HG02981 (cell line): ENCODE results near the gene TRIM47.
"Not testable (repeated sequence)": the region's sequence is repeated elsewhere in the genome, so short reads cannot be mapped to it uniquely, and the experiment has no call there.

Experiments
- ATAC-seq: cut with Tn5 transposase; IDR thresholded peaks from one replicate; pipeline ENCODE4 v1.9.1; 2021; ENCODE audit warnings: mild to moderate bottlenecking, moderate library complexity; ENCODE audit not compliant: unreplicated experiment

Gene TRIM47

DNA sequence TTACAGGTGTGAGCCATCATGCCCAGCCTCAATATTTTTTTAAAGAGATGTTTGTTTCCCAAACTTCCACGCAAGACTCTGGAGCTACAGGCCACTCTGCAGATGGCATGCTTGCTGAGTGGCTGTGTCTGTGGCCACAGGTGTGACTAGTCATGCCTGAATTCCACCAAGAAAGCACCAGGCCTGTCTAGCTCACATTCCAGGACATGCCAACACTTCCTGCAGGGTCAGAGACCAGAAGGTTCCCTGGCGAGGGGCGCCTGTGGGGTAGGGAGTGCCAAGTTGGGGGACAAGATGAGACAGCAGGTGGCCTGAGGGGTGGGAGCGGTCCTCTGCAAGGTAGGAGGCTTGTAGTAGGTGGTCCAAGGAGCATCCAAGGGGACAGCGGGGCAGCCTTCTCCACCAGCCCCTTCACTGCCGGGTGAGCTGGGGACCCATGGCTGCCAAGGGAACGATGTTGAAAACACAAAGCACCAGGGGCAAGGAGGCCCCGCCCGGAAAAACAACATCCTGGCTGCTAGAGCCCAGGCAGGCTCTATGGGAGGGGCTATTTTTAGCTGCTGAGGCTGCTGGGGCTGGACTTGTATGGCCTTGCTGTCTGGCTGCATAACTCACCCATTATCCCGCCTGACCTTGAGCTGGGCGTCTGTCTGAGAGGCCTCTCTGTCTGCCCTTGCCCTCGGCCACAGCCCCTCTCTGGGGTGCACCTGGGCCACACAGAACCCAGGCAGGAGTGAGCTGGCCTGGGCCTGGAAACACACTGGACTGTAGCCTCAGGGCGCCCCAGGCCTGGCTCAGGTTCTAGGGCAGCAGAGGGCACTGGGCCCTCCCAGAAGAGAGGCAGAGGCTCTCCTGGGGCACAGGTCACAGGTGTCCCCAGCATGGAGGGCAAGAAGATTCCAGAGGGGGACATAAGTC is 5.7 kb downstream of the TRIM47 start:
- ATAC-seq: no peak

DNA sequence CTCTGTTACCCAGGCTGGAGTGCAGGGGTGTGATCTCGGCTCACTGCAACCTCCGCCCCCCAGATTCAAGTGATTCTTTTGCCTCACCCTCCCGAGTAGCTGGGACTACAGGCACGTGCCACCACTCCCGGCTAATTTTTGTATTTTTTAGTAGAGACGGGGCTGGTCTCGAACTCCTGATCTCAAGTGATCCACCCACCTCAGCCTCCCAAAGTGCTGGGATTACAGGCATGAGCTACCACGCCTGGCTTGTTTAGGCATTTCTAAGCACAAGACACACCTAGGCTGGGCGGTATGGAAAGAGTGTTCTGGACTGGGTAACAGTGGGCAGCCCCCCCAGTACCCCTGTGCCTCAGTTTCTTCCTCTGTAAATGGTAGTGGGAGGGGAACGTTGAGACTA is 8.2 kb downstream of the TRIM47 start:
- not testable (repeated sequence) for ATAC-seq

DNA sequence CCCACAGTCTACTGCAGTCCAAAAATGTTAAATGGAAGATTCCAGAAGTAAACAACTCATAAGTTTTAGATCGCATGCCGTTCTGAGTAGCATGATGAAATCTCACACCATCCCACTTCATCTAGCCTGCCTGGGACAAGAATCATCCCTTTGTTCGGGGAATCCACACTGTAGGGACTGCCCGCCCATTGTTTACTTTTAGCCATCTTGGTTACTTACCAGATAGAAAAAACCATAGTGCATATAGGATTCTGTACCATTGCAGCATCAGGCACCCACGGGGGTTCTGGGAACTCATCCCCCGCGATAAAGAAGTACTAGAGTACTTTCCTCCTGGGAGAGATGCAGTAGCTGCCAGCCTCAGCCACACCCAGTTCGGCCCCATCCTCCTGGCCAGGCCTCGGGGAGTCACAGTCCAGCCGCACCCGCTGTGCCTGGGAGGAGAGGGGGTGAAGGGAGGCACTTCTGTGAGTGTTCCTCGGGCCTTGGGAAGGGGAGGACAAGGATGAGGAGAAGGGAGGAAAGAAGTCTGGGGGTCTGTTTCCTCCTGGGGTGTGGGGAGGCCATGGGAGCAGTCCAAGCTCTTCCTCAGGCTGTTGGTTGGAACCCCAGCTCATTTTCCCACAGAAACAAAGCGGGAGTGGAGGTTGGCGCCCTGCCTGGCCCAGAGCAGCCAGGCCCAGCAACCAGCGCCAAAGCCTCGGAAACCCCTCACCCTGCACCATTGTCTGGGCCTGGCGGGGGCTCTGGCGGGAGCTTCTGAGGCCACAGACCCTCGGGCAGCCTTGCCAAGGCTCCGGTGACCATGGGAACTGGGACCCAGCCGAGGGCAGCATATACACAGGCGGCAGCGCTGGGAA is 8.9 kb downstream of the TRIM47 start:
- ATAC-seq: no peak

DNA sequence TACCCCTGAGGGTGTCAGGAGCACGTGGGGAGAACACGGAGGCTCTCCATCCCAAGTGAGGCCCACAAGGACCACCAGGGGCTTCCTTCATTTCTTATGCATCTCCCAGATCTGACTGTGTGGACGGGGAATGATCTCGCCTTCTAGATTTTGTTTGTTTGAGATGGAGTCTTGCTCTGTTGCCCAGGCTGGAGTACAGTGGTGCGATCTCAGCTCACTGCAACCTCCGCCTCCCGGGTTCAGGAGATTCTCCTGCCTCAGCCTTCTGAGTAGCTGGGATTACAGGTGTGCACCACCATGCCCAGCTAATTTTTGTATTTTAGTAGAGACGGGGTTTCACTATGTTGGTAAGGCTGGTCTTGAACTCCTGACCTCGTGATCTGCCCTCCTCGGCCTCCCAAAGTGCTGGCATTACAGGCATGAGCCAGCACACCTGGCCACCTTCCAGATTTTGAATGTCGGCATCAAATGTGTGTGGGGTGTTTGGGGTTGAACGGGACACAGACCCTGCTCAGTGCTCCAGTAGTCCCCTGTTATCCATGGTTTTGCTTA is 9.6 kb downstream of the TRIM47 start:
- not testable (repeated sequence) for ATAC-seq

DNA sequence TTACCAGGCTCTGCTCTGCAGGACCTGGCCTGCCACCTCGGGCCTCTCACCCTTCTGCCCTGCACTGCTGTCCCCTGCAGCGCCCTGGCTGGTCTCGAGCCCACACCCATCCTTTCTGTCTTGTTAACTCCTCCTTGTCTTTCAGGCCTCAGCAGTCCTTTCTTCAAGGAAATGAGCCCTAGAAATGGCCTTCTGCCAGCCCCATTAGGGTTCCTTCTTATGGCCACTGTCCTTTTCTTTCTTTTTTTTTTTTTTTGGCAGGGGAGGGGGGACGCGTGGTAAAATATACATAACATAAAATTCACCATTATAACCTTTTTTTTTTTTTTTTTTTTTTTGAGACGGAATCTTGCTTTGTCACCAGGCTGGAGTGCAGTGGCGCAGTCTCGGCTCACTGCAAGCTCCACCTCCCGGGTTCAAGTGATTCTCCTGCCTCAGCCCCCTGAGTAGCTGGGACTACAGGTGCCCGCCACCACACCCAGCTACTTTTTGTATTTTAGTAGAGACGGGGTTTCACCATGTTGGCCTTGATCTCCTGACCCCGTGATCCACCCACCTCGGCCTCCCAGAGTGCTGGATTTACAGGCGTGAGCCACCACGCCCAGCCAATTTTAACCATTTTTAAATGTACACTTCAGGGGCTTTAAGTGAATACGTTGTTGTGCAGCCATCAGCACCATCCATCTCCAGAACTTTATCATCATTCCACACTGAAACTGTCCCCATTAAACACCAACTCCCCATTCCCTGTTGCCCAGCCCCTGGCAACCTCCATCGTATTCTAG is 12.8 kb downstream of the TRIM47 start:
- ATAC-seq: not testable (repeated sequence)

DNA sequence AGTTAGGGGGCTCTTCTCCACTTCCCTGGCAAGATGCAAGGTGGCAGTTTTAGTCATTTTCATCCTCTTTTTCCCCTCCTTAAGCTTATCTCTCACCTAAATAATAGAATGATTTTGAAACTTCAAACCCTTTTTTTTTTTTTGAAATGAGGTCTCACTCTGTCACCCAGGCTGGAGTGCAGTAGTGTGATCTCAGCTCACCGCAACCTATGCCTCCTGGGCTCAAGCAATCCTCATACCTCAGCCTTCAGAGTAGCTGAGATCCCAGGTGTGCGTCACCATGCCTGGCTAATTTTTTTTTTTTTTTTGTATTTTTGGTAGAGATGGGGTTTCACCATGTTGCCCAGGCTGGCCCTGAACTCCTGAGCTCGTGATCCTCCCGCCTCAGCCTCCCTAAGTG is 13.5 kb downstream of the TRIM47 start:
- not testable (repeated sequence) for ATAC-seq

DNA sequence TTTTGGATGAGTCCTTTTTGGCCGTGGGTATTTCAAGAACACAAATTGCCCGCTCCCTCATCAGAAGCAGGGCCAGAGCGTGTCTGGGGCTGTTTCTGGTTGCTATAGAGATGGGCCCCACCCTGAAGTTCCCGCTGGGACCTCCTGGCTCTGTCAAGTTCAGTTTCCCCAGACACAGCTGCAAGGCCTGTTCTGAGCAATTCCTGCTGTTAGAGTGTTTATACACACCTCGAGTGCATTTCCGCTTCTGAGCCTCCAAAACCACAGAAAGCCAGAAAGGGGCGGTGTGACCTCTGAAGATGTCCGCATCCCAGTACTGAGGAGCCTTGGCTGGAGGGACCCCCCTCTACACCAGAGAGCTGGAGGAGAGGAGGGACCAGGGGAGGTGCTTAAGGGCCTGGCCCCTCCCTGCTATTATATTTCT is 13.9 kb downstream of the TRIM47 start:
- ATAC-seq: peak; percentile 87

DNA sequence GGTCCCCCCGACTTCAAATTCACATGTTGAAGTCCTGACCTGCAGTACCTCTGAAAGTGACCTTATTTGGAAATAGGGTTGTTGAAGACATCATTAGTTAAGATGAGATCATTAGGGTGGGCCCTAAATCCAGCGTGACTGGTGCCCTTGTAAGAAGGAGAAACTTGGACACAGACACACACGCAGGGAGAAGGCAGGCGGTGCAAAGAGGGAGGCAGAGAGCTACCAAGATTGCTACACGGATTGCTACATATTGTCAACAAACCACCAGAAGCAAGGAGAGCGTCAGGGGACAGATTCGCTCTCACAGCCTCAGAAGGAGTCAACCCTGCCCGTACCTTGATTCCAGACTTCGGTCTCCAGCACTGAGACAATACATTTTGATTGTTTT is 16.5 kb downstream of the TRIM47 start:
- ATAC-seq: no peak

DNA sequence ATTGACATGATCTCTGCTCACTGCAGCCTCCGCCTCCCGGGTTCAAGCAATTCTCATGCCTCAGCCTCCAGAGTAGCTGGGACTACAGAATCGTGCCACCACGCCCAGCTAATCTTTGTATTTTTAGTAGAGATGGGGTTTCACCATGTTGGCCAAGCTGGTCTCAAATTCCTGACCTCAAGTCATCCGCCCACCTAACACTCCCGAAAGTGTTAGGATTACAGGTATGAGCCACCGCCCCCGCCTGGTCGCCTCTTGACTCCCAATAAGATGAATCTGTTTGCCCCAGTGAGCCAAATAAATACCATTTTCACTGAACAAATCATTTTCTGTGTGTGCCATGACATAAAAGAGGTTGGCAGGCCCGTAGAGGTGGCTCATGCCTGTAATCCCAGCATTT is 19.0 kb downstream of the TRIM47 start:
- ATAC-seq: not testable (repeated sequence)

DNA sequence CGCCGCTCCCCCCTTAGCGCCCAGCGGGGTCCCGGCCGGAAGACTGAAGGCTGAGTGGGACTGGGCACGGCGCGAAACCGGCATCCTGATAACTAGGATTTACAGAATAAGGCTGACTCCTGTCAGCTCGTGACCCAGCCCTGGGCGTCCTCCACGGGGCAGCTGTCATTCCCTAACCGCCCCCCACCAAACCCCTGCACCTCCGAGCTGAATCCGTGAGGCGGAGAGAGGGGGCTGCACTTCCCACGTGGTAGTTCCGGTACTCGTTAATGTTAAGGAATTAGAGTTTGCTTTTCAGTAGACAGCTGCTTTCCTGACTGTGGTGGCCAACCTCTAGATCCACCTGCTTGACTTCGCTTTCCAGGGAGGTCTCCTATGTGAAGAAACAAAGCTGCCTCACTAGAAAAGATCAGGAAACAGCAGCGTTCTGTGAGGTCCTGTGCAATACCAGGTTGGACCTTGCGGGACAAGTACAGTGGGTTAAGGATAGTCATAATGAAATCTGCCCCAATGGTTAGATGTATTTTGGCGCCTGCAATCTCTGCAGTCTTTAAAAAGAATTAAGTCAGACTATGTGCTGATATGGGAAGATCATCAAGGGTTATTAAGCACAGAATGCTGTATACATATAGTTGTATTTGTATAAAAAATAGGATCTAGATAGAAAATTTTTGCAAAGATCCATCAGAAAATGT is 22.2 kb downstream of the TRIM47 start:
- ATAC-seq: no peak

DNA sequence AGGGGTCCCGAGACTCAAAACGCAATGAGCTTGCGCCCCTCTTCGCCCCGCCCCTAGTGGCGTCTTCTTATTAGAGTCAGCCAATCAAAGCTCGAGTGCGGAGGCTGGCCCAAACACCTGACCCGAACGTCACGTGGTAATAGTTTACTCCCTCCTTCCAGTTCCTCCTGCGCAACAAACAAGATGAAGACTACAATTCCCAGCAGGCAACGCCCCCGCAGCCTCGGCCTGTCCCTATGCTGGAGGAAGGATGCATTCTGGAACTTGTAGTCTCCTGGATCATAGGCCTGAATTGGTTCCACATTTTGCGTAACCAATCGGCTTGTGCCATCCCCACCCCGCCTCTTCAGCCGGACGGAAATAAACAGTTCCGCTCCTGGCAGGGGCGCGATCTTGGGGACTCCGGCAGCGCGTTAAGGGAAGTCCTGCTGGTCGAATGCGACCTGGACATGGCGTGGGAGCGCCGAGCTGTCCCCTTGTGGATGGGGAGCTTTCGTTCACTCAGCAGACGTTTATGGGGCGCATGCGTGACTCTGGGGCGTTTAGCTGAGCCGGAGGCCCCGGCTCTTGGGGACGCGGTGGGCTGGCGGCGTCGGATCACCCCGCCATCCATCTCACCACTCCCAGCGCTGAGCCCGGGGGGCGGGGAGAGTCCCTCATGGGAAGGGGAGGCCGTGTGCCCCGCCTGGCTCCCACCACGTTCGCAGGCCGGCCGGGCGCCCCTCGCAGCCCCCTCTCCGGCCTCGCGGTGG is 22.9 kb downstream of the TRIM47 start, which contains the start of gene WBP2:
WBP2 (minus strand) TSS at position 26 of the 752 bp plus-strand sequence. CDS start 38 bp downstream, outside the sequence.
- ATAC-seq: peak; percentile 85

DNA sequence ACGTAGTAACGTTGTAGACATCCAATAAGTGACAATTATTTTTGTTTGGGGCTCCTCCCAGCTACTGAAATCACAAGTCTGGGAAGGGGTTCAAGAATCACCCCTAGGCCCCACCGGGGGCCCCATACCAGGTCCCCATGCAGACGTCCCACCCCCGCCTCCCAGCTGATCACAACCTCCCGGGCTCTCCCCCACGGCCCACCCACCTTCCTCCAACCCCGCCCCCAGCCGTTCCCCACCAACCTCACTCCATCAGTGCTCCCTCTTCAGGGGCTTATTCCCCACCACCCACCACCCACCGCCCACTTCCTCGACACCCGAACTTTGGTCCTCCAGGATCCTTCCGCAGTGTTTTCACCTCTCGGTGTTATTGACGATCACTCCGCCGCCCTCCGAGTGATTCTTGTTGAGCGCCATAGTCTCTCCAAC is 23.5 kb downstream of the TRIM47 start:
- ATAC-seq: no peak

DNA sequence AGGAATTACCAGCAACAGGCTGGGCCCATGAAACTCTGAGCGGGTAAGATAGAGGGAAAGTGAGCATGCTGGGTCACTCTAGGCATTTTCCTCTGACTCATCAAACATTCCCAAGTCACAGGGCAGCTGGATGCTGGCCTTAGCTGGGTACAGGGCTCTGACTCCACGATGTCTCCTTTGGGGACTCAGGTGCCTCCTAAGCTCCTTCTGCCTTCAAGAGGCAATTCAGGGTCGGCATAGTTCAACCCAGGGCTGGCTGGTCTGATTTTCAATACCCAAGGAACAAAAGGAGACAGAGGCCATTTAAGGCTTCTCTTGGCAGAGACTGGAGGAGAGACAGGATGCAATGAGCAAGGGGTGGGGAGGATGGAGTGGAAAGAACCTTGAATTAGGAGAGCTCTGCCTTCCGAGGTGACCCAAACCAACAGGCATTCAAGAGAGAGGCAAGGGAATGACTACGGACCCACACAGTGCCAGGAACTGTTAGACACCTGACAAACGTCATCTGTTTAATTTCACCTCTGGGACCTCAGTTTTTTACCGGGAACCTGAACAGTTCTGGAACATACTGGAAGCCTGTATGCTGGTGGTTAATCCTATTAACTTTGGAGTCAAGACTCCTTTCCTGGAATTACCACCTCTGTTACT is 24.2 kb downstream of the TRIM47 start:
- ATAC-seq: no peak

DNA sequence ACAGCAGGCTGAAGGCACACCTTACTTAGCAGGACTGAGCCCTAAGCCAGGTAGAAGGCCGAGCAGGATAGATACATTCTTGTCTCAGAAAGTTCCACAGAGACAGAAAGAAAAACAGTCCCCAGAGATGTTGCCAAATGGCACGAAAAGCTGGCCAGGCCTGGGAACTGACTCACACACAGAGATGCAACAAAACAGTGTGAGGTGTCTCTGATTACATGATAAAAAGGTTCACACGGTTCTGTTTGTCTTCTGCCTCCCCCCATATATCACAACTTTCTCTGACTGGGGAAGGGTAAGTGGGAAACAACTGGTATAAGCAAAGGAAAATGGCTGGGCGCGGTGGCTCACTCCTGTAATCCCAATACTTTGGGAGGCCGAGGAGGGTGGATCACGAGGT is 24.9 kb downstream of the TRIM47 start:
- ATAC-seq: no peak

DNA sequence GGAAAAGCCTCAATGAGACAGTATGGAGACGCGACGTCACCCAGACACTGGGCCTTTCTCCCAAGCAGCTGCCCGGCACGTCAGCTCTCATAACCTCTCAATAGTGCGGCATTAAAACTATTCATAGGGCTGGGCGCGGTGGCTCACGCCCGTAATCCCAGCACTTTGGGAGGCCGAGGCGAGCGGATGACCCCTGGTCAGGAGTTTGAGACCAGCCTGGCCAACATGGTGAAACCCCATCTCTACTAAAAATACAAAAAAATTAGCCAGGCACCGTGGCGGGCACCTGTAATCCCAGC is 26.7 kb downstream of the TRIM47 start:
- not testable (repeated sequence) for ATAC-seq

DNA sequence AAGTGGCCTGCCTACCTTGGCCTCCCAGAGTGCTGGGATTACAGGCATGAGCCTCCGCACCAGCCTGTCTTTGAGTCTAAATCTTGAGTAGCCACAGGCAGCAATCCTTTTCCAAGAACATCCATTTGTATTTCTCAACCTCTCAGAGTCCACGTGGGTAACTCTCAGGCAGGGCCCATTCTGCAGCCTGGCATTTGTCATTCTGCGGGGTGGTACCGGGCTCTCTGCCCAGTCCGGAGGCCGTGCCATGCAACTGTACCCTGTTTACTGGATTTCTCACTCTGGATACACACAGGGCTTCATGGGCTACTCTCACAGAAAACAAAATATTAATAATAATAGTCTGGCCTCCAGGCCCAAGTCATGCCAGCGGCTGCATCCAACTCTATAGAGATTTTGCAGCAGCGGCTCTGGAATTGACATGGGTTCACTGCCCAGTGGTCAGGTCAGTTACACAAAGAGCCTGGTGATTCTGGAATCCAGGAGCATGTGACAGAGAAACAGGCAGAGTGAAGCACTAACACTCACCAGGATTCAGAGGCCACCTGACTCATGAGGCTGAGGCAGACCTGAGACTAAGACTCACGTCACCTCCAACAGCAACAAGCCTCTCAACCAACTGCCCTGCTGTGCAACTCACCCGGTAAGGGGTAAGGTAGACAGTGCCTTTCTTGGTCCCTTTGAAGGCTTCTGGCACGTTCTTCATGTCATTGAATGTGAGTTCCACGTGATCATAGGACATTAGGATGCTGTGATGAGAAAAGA is 27.3 kb downstream of the TRIM47 start:
- ATAC-seq: no peak

DNA sequence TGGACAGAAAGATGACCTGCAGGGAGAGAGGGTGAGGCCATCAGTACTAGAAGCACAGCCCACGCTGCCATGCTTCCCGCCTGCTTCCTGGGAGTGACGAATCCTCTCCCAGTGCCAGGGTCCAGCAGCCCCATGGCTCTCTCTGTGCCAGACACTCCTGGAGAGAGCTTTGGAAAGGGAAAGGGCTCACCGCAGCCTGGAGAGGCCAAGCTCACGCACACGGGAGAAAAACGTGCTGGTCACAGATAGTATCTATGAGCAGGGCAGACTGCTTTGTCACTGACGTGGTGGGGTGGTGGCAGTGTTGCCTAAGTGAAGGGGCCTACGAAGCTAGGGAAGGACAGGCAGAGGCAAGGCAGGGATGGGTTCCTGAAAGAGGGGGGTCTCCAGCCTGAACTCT is 28.7 kb downstream of the TRIM47 start:
- no peak for ATAC-seq

DNA sequence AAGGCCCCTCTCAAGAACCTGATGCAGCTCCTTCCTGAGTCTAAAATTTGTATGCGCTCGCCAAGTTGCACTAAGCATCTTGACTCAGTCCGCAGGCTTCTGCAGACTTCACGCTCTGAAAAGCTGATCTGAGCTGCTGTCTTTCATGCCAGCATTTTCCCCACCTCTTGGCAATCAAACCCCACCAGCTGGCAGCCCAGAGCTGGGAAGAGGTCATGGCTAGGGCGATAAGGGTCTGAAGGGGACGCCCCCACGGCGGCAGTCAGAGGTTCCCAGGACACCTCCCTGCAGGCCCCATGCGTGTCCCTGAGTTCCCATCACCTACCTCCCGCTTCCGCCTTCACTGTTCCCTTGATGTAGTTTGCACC is 29.1 kb downstream of the TRIM47 start:
- no peak for ATAC-seq
